HG03045 (cell line): ENCODE data around the gene MAGI1.

ENCODE experiments used
- ATAC-seq: cut with Tn5 transposase; IDR thresholded peaks from one replicate; pipeline ENCODE4 v1.9.1; 2021; ENCODE audit warnings: mild to moderate bottlenecking, moderate library complexity; ENCODE audit not compliant: unreplicated experiment

MAGI1 gene

DNA sequence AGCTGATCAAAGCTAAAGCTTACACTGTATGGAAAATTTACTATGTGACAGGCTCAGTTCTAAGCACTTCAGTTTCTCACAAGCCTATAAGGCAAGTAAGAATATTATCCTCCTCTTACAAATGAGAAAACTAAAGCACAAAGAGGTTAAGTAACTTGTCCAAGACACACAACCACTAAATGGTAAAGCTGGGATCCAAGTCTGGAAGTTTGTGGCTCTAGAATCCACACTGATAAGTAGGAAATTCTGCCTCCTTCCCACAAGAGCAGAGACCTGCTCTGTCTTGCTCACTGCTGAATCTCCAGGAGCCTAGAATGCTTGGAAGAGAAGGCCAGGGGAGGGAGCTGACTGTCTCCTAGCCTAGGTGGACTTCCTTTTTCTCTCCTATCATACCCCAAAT is 60.6 kb downstream of the MAGI1 start:
- no peak for ATAC-seq

DNA sequence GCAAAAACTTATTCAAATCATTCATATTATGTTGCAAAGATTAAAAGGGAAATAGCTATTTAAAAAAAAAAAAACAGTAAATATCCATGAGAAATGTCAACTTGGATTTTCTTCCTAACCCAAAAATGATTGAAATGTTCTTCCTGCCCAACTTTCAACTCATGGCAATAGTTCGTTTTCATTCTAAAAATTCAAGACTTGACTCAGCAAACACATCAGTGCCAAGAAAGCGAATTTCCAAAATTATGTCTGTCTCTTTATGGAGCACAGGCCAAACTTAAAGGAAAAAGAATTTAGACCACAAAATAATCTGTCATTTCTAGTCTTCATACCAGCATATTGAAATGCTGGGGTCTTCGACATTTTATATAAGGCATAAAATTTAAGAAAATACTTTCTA is 63.7 kb downstream of the MAGI1 start:
- ATAC-seq: no peak

DNA sequence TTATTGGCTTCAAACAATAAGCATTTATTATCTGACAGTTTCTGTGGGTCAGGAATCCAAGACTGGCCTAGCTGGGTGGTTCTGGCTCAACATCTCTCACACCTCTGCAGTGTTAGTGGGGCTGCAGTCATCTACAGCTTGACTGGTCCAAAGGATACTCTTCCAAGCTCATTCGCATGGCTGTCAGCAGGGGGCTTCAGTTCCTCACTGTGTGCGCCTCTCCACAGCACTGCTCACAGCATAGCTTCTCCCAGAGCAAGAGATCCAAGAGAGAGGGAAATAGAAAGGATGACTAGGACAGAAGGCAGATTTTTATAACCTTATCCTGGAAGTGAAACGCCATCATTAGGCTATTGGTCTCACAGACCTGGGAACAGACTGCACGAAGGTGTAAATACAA is 64.2 kb downstream of the MAGI1 start:
- no peak for ATAC-seq

DNA sequence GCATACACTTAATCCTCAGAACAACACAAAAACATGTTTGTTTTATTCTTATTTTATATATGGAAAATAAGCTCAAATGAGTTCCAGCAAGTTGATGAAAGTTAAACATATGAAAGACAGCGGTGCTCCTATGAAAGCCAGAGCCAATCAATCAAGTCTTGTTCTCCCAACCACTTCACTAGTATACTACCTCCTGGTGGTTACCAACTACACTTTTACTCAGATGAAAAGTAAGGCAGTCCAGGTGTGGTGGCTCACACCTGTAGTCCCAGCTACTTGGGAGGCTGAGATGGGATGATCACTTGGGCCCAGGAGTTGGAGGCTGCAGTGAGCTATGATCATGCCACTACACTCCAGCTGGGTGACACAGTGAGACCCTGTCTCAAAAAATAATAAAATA is 66.0 kb downstream of the MAGI1 start:
- ATAC-seq: no peak

DNA sequence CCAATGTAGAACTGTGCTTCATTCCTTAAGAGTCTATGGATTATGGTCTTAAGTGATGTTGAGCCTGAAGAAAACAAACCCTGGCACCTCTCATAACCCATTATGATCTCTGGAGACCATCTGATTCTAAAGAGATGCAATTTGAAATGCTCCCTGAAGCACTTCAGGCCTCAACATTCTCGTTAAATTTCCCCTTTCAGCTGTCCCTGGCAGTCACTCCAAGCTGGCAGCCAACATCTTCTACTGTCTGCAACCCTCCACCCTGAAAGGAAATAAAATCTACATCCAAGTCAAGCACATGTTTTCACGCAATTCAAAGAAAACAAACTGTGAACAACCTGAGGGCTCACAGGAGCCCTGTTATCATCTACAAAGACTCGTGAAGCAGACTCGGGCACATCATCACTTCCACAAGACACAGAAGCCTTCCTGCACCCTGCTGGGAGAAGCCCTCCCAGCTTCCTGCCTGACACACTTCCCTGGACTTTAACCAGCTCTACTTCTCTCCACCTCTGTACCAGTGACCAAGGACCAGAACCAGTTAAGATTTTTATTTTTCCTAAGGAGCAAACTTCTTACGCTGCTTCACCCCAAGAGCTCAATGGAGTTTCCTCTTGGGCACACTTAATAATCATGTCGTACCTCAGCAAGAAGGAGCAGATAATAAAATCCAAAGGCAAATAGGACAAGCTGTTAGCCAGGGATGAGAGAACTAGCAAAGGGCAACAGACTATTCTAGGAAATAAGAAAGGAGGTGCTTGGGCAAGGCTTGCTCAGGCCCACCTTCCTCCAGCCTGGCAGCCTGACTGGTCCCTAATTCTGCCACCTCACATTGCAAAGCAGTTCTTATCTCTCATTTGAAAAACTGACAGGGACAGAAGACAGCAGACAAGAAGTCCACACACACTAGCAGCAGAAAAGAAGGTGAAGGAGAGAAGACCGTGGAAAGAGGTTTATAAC is 67.1 kb downstream of the MAGI1 start:
- ATAC-seq: no peak

DNA sequence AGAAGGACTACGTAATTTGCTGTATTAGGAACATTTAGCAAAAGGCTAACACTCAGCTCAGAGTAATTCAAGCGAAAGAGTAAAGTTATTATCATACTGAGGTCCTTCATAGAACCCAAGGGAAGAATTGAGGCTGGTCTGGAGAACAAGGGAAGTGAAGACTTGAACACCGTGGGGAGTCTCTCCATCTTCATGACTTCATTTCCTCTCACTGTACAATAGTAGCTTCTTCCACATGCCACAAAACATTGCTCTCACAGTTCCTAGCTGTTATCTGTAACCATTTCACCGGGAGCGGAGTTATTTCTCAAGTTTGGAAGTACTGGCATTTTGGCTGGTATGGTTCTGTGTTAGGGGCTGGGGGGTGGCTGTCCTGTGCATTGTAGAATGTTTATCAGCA is 69.7 kb downstream of the MAGI1 start:
- ATAC-seq: no peak

DNA sequence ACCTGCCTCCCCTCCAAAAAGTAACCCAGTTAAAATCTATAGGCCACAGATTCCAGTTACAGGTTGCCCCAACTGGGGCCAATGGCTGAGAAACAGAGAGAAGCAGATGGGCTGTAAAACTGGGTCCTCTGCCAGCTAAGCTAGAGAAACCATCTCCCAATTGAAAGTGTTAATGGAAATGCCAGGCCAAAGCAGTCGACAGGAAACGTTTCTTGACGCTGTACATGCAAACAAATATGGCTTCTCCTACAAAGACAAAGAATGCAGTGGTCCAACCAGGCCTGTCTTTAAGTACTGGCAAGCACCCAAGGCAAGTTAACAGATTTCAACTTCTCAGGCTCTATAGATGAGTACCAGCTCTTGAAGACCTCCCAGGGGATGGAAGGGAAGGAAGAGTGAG is 71.3 kb downstream of the MAGI1 start:
- ATAC-seq: no peak

DNA sequence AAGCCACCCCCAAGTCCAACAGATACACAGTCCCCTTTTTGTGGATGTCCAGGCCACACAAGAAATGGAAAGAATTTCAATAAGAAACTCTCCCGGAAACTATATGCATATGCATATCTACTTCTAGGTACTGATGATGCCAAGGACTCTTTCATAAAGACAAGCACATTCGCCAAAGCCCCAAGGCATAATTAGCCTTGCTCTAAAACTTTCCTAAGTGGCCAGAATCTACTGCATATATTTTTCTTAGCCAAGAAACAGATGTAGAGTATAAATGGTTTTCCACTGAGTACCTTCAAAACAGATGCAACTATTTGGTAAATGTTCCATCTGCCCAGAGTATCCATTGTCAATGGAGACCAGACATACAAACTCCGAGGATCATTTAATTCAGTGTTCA is 73.9 kb downstream of the MAGI1 start:
- ATAC-seq: no peak

DNA sequence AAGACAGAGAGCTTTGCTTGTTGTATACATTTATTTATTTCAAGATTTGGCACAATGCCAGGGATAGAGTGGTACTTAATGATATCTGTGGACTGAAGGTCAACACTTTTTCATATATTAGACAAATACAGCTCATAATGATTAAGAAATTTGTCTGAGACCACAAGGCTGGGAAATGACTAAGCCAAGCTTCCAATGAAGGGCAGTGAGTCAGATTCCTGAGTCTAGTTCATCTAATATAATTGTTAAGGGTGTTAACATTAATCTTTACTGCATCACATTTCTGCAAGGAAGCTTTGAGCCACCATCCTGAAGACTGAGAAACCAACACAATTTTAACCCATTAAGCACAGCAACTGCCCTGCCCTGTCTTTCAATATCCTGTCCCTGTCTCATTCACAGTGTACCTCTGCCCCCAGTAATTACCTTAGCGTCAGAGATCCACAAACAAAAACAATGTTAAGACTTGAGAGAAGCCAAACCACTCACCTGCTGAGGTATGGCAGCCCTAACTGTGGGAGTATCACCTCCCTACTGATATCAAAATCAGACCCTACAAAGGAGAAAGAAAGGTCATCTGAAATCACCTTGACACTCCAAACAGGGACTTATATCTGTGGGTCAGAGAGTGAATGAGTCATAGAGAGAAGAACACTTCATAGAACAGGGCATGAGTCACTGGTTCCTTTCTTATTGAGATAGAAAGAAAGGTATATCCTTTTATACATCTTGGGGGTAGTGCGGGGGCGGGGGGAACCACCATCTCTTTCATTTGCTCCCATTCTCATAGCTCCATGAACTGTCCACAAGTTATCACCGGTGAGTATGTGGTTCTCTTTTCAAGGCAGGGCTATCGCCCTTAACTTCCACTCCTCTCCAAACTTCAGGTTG is 74.7 kb downstream of the MAGI1 start:
- peak; percentile 90 for ATAC-seq

DNA sequence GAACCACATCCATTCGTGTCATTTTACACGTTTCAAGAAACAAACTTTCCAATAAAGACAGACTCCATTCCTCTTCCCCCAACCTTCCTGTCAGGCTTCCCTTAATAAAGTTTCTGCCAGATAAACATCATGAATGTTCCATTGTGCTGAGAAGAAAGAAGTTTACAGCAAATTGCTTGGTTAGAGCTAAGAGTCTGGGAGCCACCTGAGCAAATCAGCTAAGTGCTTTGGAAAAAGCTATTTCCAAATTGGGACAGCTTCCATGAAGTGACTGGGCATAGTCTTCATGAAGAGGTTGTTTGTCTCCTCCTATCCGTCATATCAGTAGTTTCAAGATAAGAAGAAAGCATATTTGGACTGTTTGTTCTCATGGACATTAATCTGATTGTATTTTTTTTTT is 77.0 kb downstream of the MAGI1 start:
- ATAC-seq: no peak

DNA sequence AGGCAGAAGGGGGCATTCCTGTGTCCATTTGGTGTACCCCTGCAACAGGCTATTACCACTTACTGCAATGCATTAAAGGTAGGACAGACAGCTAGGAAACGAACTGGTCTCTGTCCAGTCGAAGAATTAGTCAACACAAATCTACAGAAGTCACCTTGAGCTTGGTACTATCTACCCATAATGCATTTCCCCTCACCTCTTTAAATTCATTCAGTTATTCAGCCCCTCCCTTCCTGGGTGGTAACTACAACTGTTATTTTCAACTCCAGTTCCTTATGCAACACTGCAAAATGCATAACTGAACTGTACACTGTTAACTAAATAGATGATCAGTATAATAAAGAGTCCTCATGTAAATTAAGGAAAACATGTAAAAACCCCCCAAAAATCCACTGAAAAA is 77.6 kb downstream of the MAGI1 start:
- ATAC-seq: no peak

DNA sequence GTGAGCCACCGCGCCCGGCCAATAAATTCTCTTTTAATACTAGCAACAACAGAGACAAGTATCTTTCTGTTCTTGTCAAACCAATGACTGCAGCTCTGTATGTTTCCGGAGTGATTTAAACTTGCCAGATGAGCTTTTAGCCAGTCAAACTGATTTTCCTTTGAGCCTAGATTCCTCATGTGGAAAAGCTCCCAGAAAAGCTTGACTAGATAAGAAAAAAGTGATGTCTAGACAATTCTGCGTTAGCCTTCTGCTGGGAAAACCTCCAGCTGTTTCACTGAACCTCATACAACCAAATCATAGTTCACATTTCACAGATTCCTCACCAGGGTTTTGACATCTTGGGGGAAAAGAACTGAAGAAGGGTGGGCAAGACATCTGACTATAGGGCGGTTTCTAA is 78.6 kb downstream of the MAGI1 start:
- no peak for ATAC-seq

DNA sequence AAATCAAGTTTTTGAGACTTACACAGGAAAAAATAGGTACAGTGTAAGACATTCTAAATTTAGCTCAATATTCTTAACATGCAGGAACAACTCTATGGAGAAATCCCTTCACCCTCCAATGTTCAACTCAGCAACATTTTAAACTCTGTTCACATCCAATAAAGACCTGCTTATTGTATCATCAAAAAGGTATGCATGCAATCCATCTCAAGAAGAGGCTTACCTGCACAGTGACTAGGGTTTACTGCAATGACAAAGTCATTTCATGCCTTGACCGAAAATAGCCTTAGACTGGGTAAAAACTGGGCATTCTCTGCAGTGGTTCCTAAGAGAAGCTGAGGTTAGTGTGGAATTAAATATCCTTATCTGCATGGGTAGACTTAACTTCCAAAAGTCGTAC is 80.5 kb downstream of the MAGI1 start:
- ATAC-seq: no peak

DNA sequence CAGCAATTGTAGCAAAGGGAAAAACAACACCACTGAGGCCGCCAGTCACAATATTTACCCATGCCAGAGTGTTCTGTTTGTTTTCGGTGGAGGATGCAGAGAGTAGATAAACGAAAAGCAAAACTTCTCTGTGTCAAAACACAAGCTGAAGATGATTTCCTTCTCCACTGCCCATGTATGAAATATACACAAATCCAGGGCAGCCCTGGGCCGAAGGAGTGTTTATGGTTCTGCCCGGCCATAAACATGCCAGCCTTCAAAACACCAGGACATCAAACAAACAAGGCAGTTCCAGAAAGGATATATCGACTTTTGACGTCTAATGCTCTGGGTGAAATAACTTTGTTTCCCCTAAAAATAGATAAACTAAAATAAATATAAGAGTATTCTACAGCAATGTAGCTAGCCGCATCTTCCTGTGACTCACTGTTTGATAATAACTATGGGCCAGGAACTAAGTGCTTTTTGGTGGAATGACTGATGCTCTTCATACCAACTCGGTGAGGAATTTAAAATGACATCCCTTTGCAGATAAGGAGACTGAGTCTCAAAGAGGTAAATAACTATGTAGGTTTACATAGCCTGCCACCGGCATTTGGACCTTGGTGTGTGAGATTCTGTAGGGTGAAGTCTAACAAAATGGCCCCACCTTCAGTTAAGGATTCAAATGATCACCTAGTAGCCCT is 82.8 kb downstream of the MAGI1 start:
- no peak for ATAC-seq

DNA sequence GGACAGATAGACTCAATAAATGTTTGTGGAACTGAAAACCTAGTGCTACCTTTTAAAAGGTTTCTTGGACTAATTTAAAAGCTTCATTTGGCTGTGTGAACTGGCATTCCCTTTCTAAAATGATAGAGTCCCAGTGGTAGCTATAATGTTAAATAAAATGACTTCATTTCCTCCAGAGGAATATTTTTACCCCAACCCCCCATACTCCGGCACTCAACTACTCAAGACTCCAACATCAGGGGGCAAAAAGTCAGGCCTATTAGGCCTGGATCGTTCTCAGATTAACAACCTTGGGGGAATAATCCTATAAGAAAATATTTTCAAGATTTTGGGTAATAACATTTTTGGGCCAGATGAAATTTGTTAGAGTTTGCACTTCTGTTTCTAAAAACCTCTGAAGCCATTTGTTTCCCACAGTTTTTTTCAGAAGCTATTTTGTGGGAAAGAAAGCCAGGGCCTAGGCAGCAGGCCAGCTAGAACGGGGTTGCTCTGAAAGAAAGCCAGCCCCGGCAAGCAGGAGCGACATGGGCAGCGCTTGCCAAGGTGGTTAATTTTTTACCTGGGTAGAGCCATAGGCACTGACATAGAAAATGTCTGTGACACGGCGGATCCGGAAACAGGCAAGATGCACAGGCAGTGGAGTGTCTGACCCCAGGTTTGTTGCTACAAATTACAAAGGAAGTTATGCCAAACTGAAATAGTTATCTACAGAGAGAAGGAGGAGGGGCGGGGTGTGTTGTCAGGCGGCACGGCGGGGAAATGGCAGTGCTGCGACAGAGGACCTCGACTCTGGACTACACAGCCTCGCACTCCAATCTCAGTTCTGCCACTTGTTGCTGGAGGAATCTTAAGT is 84.6 kb downstream of the MAGI1 start:
- ATAC-seq: no peak

DNA sequence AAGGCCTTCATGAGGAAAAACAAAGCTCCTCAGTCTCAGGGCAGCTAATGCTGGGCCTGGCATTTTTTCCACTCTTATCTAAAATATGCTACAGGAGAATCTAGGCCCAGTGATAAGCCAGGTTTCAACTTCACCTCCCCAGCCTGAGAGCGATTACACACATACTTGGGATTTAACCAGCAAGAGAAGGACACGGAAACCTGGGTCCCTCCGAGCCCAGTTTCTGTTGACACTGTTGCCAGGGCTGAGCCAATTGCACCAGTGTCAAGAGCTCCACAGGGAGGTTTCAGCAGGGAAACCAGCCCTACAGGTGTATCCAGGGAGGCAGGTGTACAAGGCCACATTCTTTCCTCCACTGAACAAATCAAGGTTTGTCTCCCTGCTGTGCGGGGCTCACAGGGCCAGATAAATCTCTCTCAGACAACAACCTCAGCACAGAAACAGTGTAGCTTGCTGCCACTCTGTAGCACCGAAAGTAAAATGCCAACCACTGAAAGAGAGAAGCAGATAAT is 85.4 kb downstream of the MAGI1 start:
- ATAC-seq: no peak

DNA sequence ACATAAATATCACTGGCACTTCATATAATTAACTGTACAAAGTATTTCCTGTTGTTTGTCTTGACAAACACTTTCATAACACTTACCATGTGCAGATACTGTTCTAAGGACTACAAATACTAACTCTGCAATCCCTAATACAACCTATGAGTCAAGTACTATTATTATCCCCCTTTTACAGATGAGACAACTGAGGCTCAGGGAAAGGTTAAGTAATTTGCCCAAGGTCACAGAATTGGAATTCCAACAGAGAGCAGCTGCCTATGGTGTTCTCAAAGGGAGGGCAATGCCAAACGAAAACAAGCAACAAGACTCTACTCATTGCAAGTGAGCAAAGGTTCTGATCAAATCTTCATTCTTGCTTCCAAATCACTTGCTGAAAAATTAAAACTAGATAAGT is 85.9 kb downstream of the MAGI1 start:
- ATAC-seq: no peak

DNA sequence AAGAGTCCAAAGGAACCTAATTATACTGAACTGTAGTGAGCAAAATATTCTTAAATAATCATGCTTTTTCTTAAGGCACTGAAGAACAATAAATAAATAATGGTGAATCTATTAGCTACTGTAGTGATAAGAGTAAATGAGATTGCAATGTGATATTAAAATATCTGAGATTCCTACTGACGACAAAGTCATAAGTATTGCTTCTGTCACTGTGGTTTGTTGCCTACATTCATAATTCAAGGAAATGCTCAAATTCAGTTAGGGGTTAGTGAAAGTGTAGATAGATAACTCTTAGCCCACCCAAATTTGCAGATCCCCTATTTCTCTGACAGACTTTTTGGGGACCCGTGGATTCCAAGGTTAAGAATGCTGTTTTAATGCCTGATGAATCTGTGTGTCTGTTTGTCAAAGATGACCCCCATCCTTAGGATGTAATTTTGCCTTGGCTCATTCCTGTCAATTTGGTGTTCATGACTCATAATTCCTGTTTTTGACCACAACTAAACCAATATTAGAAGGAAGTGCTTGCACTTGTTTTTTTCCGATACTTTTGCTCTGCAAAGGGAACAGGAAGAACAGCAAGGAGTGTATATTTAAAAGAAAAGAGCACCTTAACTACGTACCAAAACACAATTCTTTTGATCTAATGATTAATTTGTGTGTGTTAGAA is 86.7 kb downstream of the MAGI1 start:
- ATAC-seq: no peak
